SJCRH30 (cell line): ENCODE results near the gene FAF2. TPM values are rescaled to one million over a fixed set of nuclear protein-coding genes. Genes with fewer than 3 reads are reported as not detected.

ENCODE experiments used
- total RNA-seq: library from RNA; depleted of rRNA; stranded (reverse); fragments of >200 nt; shearing (Covaris generic); gene quantifications from 2 replicates; pipeline ENCODE4 v1.2.3, GENCODE V29; 2014; rRNA removed

Gene FAF2
- total RNA-seq, 1 experiment from 2014 or later: 52.5 TPM

Other genes starting within 250 kb of the FAF2 start
- gene SIMC1, start 210.0 kb upstream of the FAF2 start, total RNA-seq: 28.9 and 31.5 TPM in 2 replicates
- 119 TPM in 2 replicates for gene KIAA1191, start 86.6 kb upstream of the FAF2 start, total RNA-seq
- 5.7 and 6.5 TPM in 2 replicates for gene ARL10, start 82.9 kb upstream of the FAF2 start, total RNA-seq
- gene NOP16, start 59.8 kb upstream of the FAF2 start, total RNA-seq: 47.8 and 52.9 TPM in 2 replicates
- gene HIGD2A, start 59.6 kb upstream of the FAF2 start, total RNA-seq: 170 and 175 TPM in 2 replicates
- 28.3 and 29.6 TPM in 2 replicates for gene CLTB, start 31.8 kb upstream of the FAF2 start, total RNA-seq
- gene RNF44, start 89.0 kb downstream of the FAF2 start, total RNA-seq: 24.2 and 29.0 TPM in 2 replicates
- gene CDHR2, start 101.0 kb downstream of the FAF2 start, total RNA-seq: not detected in 2 replicates
- gene GPRIN1, start 161.8 kb downstream of the FAF2 start, total RNA-seq: 6.5 and 6.9 TPM in 2 replicates
- gene SNCB, start 182.1 kb downstream of the FAF2 start, total RNA-seq: not detected in 2 replicates
- gene EIF4E1B, start 182.3 kb downstream of the FAF2 start, total RNA-seq: not detected in 2 replicates
- gene TSPAN17, start 199.1 kb downstream of the FAF2 start, total RNA-seq: 25.3 and 26.5 TPM in 2 replicates